Tibial nerve (tissue), 4 donors: ENCODE measurements around the gene RPS6KA5.
"Not testable (repeated sequence)": the region's sequence is repeated elsewhere in the genome, so short reads cannot be mapped to it uniquely, and the experiment has no call there.

Experiments used
- CTCF ChIP-seq, 5 experiments: fragments of 200-600 bp in 3 of 5; fragments of 450-650 bp in 2 of 5; sonication (generic) in 3 of 5; IDR thresholded peaks; one replicate each; pipeline ENCODE4 v1.5.1; 2016 to 2019; ENCODE audit warnings: antibody characterized with exemption in 5 of 5, mild to moderate bottlenecking in 3 of 5, moderate library complexity in 2 of 5
- EP300 ChIP-seq, 2 donors: sonication (generic); formaldehyde crosslinking; IDR thresholded peaks; one replicate each; pipeline ENCODE4 v1.6.1; 2017; ENCODE audit warnings: antibody characterized with exemption in 2 of 2, mild to moderate bottlenecking in 1 of 2
- POLR2A ChIP-seq, 2 donors: fragments of 450-650 bp; IDR thresholded peaks; one replicate each; pipeline ENCODE4 v1.6.1; 2017; ENCODE audit warnings: antibody characterized with exemption in 2 of 2, mild to moderate bottlenecking in 2 of 2, moderate library complexity in 2 of 2

GRCh38 chr14:91097657-91098056 lies 37.2 kb upstream of the RPS6KA5 start:
- not testable (repeated sequence) for TF ChIP-seq CTCF, EP300, POLR2A (IDR thresholded peaks at IDR 0.05)
